DOHH2 (cell line): ENCODE measurements around the gene TAAR5.

Experiments
- H3F3A ChIP-seq: fragments of 200-600 bp; sonication (generic), shearing (Covaris generic); 2 replicates; pipeline ENCODE4 v1.6.0; 2016; ENCODE audit warnings: antibody characterized with exemption, mild to moderate bottlenecking; ENCODE audit not compliant: control insufficient read depth, insufficient read depth
- H3K27ac ChIP-seq: fragments of 200-600 bp; sonication (generic); 2 replicates; pipeline ENCODE4 v1.5.1; 2014; ENCODE audit warnings: low read depth, mild to moderate bottlenecking, low read length, moderate library complexity
- H3K27me3 ChIP-seq: fragments of 200-600 bp; sonication (generic); 2 replicates; pipeline ENCODE4 v1.6.1; 2014; ENCODE audit warnings: mild to moderate bottlenecking, low read length, mixed read lengths; ENCODE audit not compliant: control insufficient read depth
- H3K36me3 ChIP-seq: fragments of 200-600 bp; sonication (generic); 2 replicates; pipeline ENCODE4 v1.6.1; 2014; ENCODE audit warnings: mild to moderate bottlenecking, low read length, moderate library complexity, mixed read lengths; ENCODE audit not compliant: control insufficient read depth
- H3K4me1 ChIP-seq: fragments of 200-600 bp; sonication (generic); 2 replicates; pipeline ENCODE4 v1.6.1; 2014; ENCODE audit warnings: mild to moderate bottlenecking, low read length, mixed read lengths; ENCODE audit not compliant: control insufficient read depth
- H3K4me2 ChIP-seq: fragments of 200-600 bp; sonication (generic); 2 replicates; pipeline ENCODE4 v1.6.0; 2014; ENCODE audit warnings: mild to moderate bottlenecking, low read length, moderate library complexity
- H3K4me3 ChIP-seq: fragments of 200-600 bp; sonication (generic); 2 replicates; pipeline ENCODE4 v1.5.1; 2014; ENCODE audit warnings: mild to moderate bottlenecking, low read length, mixed read lengths
- H3K79me2 ChIP-seq: fragments of 200-600 bp; sonication (generic); 2 replicates; pipeline ENCODE4 v1.6.1; 2014; ENCODE audit warnings: mild to moderate bottlenecking, low read length, mixed read lengths; ENCODE audit not compliant: control insufficient read depth
- H3K9me2 ChIP-seq: fragments of 200-600 bp; sonication (generic); replicated peaks from 2 replicates; pipeline ENCODE4 v1.6.1; 2014; ENCODE audit warnings: mild to moderate bottlenecking, low read length, mixed read lengths; ENCODE audit not compliant: control insufficient read depth
- H3K9me3 ChIP-seq: fragments of 200-600 bp; sonication (generic); 2 replicates; pipeline ENCODE4 v1.6.1; 2014; ENCODE audit warnings: antibody characterized with exemption, low read length, mixed read lengths; ENCODE audit not compliant: control insufficient read depth, insufficient read depth
- H4K20me1 ChIP-seq: fragments of 200-600 bp; sonication (generic); 2 replicates; pipeline ENCODE4 v1.6.0; 2014; ENCODE audit warnings: low read depth, mild to moderate bottlenecking, antibody characterized with exemption, low read length, moderate library complexity; ENCODE audit not compliant: control insufficient read depth, insufficient read depth
- EZH2phosphoT487 ChIP-seq: fragments of 200-600 bp; sonication (generic); IDR thresholded peaks from 2 replicates; pipeline ENCODE4 v1.6.1; 2017; ENCODE audit warnings: borderline replicate concordance, mild to moderate bottlenecking, antibody characterized with exemption, low read length, moderate library complexity, mixed read lengths
- TF ChIP-seq, protein P1 (sequence below): fragments of 200-600 bp; sonication (generic); IDR thresholded peaks from one replicate; pipeline ENCODE4 v1.5.1; 2014; ENCODE audit warnings: antibody characterized with exemption, mild to moderate bottlenecking, low read depth, low read length; ENCODE audit not compliant: poor library complexity, severe bottlenecking

The TAAR5 gene

DNA sequence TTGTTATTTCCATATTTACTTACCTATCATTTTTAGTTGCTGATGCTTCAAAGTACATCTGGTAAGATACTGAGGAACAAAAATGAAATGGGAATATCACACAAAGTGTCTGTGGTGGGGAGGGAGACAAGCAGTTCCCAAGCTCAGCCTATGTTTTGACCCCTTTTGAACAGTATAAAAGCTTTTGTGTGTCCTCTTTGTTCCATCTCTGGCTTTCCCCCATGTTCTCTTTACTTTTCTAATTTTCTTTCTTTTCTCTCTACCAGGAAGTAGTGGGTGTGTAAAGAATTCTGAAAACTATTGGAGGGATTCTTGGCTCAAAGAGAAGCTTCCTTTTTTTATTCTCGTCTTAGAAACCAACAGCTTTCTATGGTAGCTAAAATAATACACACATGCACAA, 27.1 kb upstream of the TAAR5 start:
- TF ChIP-seq, protein P1, sequence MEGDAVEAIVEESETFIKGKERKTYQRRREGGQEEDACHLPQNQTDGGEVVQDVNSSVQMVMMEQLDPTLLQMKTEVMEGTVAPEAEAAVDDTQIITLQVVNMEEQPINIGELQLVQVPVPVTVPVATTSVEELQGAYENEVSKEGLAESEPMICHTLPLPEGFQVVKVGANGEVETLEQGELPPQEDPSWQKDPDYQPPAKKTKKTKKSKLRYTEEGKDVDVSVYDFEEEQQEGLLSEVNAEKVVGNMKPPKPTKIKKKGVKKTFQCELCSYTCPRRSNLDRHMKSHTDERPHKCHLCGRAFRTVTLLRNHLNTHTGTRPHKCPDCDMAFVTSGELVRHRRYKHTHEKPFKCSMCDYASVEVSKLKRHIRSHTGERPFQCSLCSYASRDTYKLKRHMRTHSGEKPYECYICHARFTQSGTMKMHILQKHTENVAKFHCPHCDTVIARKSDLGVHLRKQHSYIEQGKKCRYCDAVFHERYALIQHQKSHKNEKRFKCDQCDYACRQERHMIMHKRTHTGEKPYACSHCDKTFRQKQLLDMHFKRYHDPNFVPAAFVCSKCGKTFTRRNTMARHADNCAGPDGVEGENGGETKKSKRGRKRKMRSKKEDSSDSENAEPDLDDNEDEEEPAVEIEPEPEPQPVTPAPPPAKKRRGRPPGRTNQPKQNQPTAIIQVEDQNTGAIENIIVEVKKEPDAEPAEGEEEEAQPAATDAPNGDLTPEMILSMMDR, result no peak
- H3K27me3 ChIP-seq, result no peaks in the 10 kb centered on the region
- H3K36me3 ChIP-seq, result no peaks in the 10 kb centered on the region
- H3K9me3 ChIP-seq, result no peaks in the 10 kb centered on the region
- no peak overlapping the region for H3K4me2 ChIP-seq
- no peaks in the 10 kb centered on the region for H3F3A ChIP-seq
- H3K4me3 ChIP-seq, result no peak overlapping the region
- no peaks in the 10 kb centered on the region for H3K9me2 ChIP-seq
- H3K4me1 ChIP-seq, result no peaks in the 10 kb centered on the region
- no peak overlapping the region for H3K27ac ChIP-seq
- no peaks in the 10 kb centered on the region for H3K79me2 ChIP-seq
- no peaks in the 10 kb centered on the region for H4K20me1 ChIP-seq

GRCh38 chr6:132614554-132614953, 25.0 kb upstream of the TAAR5 start:
- Histone ChIP-seq H3K9me2 (no peaks in the 10 kb centered on the region), H3K4me3 (no peak overlapping the region), H3K27ac (no peak overlapping the region), H3F3A (no peaks in the 10 kb centered on the region), H4K20me1 (no peaks in the 10 kb centered on the region), H3K79me2 (no peaks in the 10 kb centered on the region), H3K4me2 (no peak overlapping the region), H3K9me3 (no peaks in the 10 kb centered on the region), H3K4me1 (no peaks in the 10 kb centered on the region), H3K36me3 (no peaks in the 10 kb centered on the region), H3K27me3 (no peaks in the 10 kb centered on the region)
- TF ChIP-seq, protein P1, result no peak
- TF ChIP-seq EZH2phosphoT487, result no peak

DNA sequence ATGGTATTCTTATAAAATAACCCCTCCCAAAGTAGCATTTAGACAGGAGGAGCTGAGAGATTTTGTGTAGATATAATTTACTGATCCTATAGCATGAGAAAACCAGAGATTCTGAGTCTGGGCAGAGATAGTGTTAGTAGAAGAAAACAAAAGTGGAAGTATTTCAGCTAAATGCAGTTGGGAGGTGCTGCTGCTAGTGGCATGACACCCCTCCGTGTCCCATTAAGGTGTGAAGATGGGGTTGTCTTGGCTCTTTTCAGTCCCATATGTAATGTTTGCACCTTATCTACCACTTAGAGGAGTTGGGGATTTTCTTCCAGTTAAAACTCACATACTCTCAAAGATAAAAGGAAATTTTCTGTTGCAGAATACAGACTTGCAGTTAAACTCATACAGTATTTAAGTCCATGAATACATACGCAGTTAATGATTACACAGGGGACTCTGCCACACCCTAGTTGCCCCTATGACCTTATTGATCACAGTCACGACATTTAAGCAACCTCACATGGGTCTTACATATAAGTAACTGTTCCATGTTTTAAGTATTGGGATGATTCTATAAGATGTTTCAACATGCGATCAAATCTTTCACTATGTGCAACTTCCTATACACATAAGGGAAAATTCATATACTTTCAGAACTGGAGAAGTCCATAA, 23.0 kb upstream of the TAAR5 start:
- no peaks in the 10 kb centered on the region for H3K9me3 ChIP-seq
- H3K4me2 ChIP-seq, result no peak overlapping the region
- H3K4me3 ChIP-seq, result no peak overlapping the region
- H3F3A ChIP-seq, result no peaks in the 10 kb centered on the region
- H3K36me3 ChIP-seq, result no peaks in the 10 kb centered on the region
- H3K27ac ChIP-seq, result no peak overlapping the region
- TF ChIP-seq EZH2phosphoT487, result no peak
- TF ChIP-seq, protein P1, result no peak
- H3K27me3 ChIP-seq, result no peaks in the 10 kb centered on the region
- H3K79me2 ChIP-seq, result no peaks in the 10 kb centered on the region
- no peaks in the 10 kb centered on the region for H4K20me1 ChIP-seq
- no peaks in the 10 kb centered on the region for H3K4me1 ChIP-seq
- H3K9me2 ChIP-seq, result no peaks in the 10 kb centered on the region

- Histone ChIP-seq H3K4me1 (no peaks in the 10 kb centered on the region), H3F3A (no peaks in the 10 kb centered on the region), H3K9me3 (no peaks in the 10 kb centered on the region), H3K27me3 (no peaks in the 10 kb centered on the region), H3K36me3 (no peaks in the 10 kb centered on the region), H3K27ac (no peak overlapping the region), H4K20me1 (no peaks in the 10 kb centered on the region), H3K79me2 (no peaks in the 10 kb centered on the region), H3K9me2 (no peaks in the 10 kb centered on the region), H3K4me2 (no peak overlapping the region), H3K4me3 (no peak overlapping the region)
- TF ChIP-seq, protein P1, result no peak
- TF ChIP-seq EZH2phosphoT487, result no peak
Measured at GRCh38 chr6:132611616-132612015, 22.1 kb upstream of the TAAR5 start.
